HL-60 (cell line): Measurements from ENCODE around the gene ADCY5.

Experiments used
- DNase-seq, 2 experiments: peaks; one replicate each; pipeline ENCODE4 v3.0.0-alpha.2; 2010 to 2020; ENCODE audit warnings: low read depth in 1 of 2, low spot score in 1 of 2
- H3K27ac ChIP-seq: fragments of 250-450 bp; sonication (Bioruptor Pico); replicated peaks from 2 replicates; pipeline ENCODE4 v1.5.1; 2020; ENCODE audit warnings: mild to moderate bottlenecking, moderate library complexity
- H3K27me3 ChIP-seq: fragments of 250-450 bp; sonication (Bioruptor Pico); 2 replicates; pipeline ENCODE4 v1.5.1; 2021; ENCODE audit warnings: mild to moderate bottlenecking, moderate library complexity; ENCODE audit not compliant: insufficient read depth, poor library complexity, severe bottlenecking
- H3K4me3 ChIP-seq: replicated peaks from 2 replicates; pipeline ENCODE4 v1.5.1; 2011; ENCODE audit warnings: mild to moderate bottlenecking, control low read depth, low read length; ENCODE audit not compliant: insufficient read depth
- GABPA ChIP-seq: IDR thresholded peaks from 2 replicates; pipeline ENCODE4 v1.6.1; 2012; ENCODE audit warnings: low read depth
- POLR2AphosphoS5 ChIP-seq: IDR thresholded peaks from 2 replicates; pipeline ENCODE4 v1.6.1; 2012; ENCODE audit warnings: low read depth
- SPI1 ChIP-seq: IDR thresholded peaks from 2 replicates; pipeline ENCODE4 v1.6.1; 2012; ENCODE audit warnings: low read depth, mild to moderate bottlenecking, borderline replicate concordance
- TF ChIP-seq, protein P1 (sequence below): IDR thresholded peaks from 2 replicates; pipeline ENCODE4 v1.6.1; 2012; ENCODE audit warnings: low read depth; ENCODE audit not compliant: insufficient replicate concordance
- TF ChIP-seq, protein P2 (sequence below): IDR thresholded peaks from one replicate; pipeline ENCODE4 v1.5.1; 2011; ENCODE audit warnings: low read length, control low read depth, inconsistent platforms; ENCODE audit not compliant: insufficient read depth

The ADCY5 gene

GRCh38 chr3:123342631-123343080 lies 106.2 kb downstream of the ADCY5 start:
- Histone ChIP-seq H3K4me3 (no peak overlapping the region), H3K27me3 (no peaks in the 10 kb centered on the region), H3K27ac (no peak overlapping the region)
- no peak for DNase-seq
- no peak for TF ChIP-seq POLR2AphosphoS5
- TF ChIP-seq GABPA = no peak

- DNase-seq = no peak
Observed at GRCh38 chr3:123341871-123342630, 106.8 kb downstream of the ADCY5 start.

GRCh38 chr3:123340336-123340735 lies 108.6 kb downstream of the ADCY5 start:
- H3K4me3 ChIP-seq = no peak overlapping the region
- no peak for DNase-seq
- no peak for TF ChIP-seq SPI1
- no peak for TF ChIP-seq GABPA
- TF ChIP-seq POLR2AphosphoS5 = no peak
- TF ChIP-seq, protein P1, sequence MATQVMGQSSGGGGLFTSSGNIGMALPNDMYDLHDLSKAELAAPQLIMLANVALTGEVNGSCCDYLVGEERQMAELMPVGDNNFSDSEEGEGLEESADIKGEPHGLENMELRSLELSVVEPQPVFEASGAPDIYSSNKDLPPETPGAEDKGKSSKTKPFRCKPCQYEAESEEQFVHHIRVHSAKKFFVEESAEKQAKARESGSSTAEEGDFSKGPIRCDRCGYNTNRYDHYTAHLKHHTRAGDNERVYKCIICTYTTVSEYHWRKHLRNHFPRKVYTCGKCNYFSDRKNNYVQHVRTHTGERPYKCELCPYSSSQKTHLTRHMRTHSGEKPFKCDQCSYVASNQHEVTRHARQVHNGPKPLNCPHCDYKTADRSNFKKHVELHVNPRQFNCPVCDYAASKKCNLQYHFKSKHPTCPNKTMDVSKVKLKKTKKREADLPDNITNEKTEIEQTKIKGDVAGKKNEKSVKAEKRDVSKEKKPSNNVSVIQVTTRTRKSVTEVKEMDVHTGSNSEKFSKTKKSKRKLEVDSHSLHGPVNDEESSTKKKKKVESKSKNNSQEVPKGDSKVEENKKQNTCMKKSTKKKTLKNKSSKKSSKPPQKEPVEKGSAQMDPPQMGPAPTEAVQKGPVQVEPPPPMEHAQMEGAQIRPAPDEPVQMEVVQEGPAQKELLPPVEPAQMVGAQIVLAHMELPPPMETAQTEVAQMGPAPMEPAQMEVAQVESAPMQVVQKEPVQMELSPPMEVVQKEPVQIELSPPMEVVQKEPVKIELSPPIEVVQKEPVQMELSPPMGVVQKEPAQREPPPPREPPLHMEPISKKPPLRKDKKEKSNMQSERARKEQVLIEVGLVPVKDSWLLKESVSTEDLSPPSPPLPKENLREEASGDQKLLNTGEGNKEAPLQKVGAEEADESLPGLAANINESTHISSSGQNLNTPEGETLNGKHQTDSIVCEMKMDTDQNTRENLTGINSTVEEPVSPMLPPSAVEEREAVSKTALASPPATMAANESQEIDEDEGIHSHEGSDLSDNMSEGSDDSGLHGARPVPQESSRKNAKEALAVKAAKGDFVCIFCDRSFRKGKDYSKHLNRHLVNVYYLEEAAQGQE = no peak
- TF ChIP-seq, protein P2, sequence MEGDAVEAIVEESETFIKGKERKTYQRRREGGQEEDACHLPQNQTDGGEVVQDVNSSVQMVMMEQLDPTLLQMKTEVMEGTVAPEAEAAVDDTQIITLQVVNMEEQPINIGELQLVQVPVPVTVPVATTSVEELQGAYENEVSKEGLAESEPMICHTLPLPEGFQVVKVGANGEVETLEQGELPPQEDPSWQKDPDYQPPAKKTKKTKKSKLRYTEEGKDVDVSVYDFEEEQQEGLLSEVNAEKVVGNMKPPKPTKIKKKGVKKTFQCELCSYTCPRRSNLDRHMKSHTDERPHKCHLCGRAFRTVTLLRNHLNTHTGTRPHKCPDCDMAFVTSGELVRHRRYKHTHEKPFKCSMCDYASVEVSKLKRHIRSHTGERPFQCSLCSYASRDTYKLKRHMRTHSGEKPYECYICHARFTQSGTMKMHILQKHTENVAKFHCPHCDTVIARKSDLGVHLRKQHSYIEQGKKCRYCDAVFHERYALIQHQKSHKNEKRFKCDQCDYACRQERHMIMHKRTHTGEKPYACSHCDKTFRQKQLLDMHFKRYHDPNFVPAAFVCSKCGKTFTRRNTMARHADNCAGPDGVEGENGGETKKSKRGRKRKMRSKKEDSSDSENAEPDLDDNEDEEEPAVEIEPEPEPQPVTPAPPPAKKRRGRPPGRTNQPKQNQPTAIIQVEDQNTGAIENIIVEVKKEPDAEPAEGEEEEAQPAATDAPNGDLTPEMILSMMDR = no peak
- no peaks in the 10 kb centered on the region for H3K27me3 ChIP-seq
- H3K27ac ChIP-seq = no peak overlapping the region

More at GRCh38 chr3:123341871-123342630, 106.8 kb downstream of the ADCY5 start:
- H3K27ac ChIP-seq = no peak overlapping the region
- TF ChIP-seq, protein P1 = no peak
- TF ChIP-seq GABPA (no peak), POLR2AphosphoS5 (no peak), SPI1 (no peak)
- TF ChIP-seq, protein P2 = no peak
- no peaks in the 10 kb centered on the region for H3K27me3 ChIP-seq
- no peak overlapping the region for H3K4me3 ChIP-seq

DNA sequence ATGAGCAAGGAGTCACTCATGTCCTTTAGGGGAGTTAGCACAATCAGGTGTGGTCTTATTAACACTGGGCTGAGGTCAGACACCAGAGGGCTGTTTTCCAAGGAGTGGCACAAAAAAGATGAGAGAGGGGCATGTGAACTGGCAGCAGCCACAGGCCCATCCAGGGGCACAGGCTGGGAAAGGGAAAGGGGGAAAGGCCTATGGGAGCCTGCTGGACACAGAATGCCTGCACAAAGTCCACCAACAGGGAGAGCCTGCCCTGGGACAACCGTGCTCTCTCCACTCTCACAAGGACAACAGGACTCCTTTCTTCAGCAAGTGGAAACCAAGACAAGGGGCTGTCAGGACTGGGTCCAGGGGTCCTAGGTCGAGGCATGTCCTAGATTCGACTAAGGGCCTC lies 109.6 kb downstream of the ADCY5 start:
- Histone ChIP-seq H3K27me3 (no peaks in the 10 kb centered on the region), H3K27ac (no peak overlapping the region), H3K4me3 (no peak overlapping the region)
- no peak for DNase-seq
- TF ChIP-seq, protein P2 = no peak
- TF ChIP-seq GABPA = no peak
- TF ChIP-seq SPI1 = no peak
- TF ChIP-seq, protein P1 = no peak
- no peak for TF ChIP-seq POLR2AphosphoS5
